A549 (cell line): Measurements from ENCODE around the gene C2orf72. TPM values are rescaled to one million over a fixed set of nuclear protein-coding genes. Genes with fewer than 3 reads are reported as not detected.
A peak's percentile ranks its signal among the peaks of the same experiment; 100 is the strongest.

ENCODE experiments used
- ATAC-seq, 2 experiments: fragments of 200-7000 bp in 1 of 2; fragments of >200 bp in 1 of 2; cut with Nextera tagmentation in 1 of 2; cut with Tn5 transposase in 1 of 2; 3 replicates each; pipeline versions ENCODE4 v1.8.0 to v1.9.1; 2018 to 2020; ENCODE audit warnings: mild to moderate bottlenecking in 1 of 2, moderate library complexity in 1 of 2
- CTCF ChIA-PET: fragments of 300-600 bp; sonication (Branson Sonifier 250); formaldehyde crosslinking; extraction: SDS; loops from one replicate; lab custom pipeline; 2021; ENCODE audit warnings: antibody characterized with exemption, inconsistent platforms; lab: Yijun Ruan, JAX
- POLR2A ChIA-PET: fragments of 350-600 bp; formaldehyde crosslinking; extraction: SDS; loops from one replicate; lab custom pipeline; 2021; ENCODE audit warnings: antibody characterized with exemption, inconsistent platforms; lab: Yijun Ruan, JAX
- DNase-seq, 2 experiments: peaks; one replicate each; pipeline versions ENCODE4 v3.0.0 to v3.0.0-alpha.2; 2011 to 2016; ENCODE audit warnings: low read depth in 1 of 2, low spot score in 1 of 2
- FAIRE-seq: peaks from 2 replicates; lab custom pipeline; 2011; peaks lifted over from hg19 to GRCh38; lab: Jason Lieb, UNC
- H3K27ac ChIP-seq, 2 experiments: fragments of >200 bp; sonication (Bioruptor Twin); formaldehyde crosslinking; 3 replicates each; pipeline ENCODE4 v1.5.1; 2016 to 2017
- H3K4me1 ChIP-seq: fragments of >200 bp; sonication (Bioruptor Twin); formaldehyde crosslinking; 3 replicates; pipeline ENCODE4 v1.6.1; 2016
- H3K4me2 ChIP-seq: fragments of >200 bp; sonication (Bioruptor Twin); formaldehyde crosslinking; 3 replicates; pipeline ENCODE4 v1.6.1; 2016
- H3K4me3 ChIP-seq: fragments of >200 bp; sonication (Bioruptor Twin); formaldehyde crosslinking; 3 replicates; pipeline ENCODE4 v1.5.1; 2016
- H3K9me3 ChIP-seq: fragments of >200 bp; sonication (Bioruptor Twin); formaldehyde crosslinking; 3 replicates; pipeline ENCODE4 v1.6.1; 2016
- BHLHE40 ChIP-seq: IDR thresholded peaks from 2 replicates; pipeline ENCODE4 v1.6.1; 2012; ENCODE audit warnings: low read depth, low read length, inconsistent platforms
- CEBPB ChIP-seq, 2 experiments: fragments of >200 bp in 1 of 2; sonication (Bioruptor Twin) in 1 of 2; formaldehyde crosslinking in 1 of 2; IDR thresholded peaks; 2 replicates each; pipeline ENCODE4 v1.6.1; 2012 to 2016
- FOXS1 ChIP-seq: fragments of 250-450 bp; sonication (Bioruptor Pico); IDR thresholded peaks from 2 replicates; pipeline ENCODE4 v1.5.0; 2020; ENCODE audit warnings: mild to moderate bottlenecking, moderate library complexity
- HES2 ChIP-seq: fragments of >200 bp; sonication (Bioruptor Twin); formaldehyde crosslinking; IDR thresholded peaks from 2 replicates; pipeline ENCODE4 v1.6.1; 2016
- HOXA7 ChIP-seq: fragments of 250-450 bp; sonication (Bioruptor Pico); IDR thresholded peaks from 2 replicates; pipeline ENCODE4 v1.5.0; 2020; ENCODE audit warnings: mild to moderate bottlenecking, moderate library complexity
- HOXB13 ChIP-seq: fragments of 250-450 bp; sonication (Bioruptor Pico); IDR thresholded peaks from 2 replicates; pipeline ENCODE4 v1.5.0; 2020; ENCODE audit warnings: low read depth, mild to moderate bottlenecking, moderate library complexity
- HOXB5 ChIP-seq: fragments of 250-450 bp; sonication (Bioruptor Pico); IDR thresholded peaks from 2 replicates; pipeline ENCODE4 v1.5.0; 2020; ENCODE audit warnings: mild to moderate bottlenecking, moderate library complexity
- JUNB ChIP-seq: fragments of >200 bp; sonication (Bioruptor Twin); formaldehyde crosslinking; IDR thresholded peaks from 2 replicates; pipeline ENCODE4 v1.6.1; 2016
- MAZ ChIP-seq: fragments of 150-350 bp; IDR thresholded peaks from 2 replicates; pipeline ENCODE4 v1.6.1; 2014; ENCODE audit warnings: antibody characterized with exemption, low read depth, low read length, borderline replicate concordance
- MYC ChIP-seq: IDR thresholded peaks from 2 replicates; pipeline ENCODE4 v1.6.1; 2012; ENCODE audit warnings: mild to moderate bottlenecking, inconsistent platforms, low read length, improper control_type of control experiment, borderline replicate concordance
- NFE2L2 ChIP-seq: fragments of 150-350 bp; conservative IDR thresholded peaks from 2 replicates; pipeline ENCODE4 v1.6.1; 2014; ENCODE audit warnings: low read length
- PBX3 ChIP-seq: IDR thresholded peaks from 2 replicates; pipeline ENCODE4 v1.6.1; 2012
- PHF8 ChIP-seq: fragments of 200-600 bp; sonication (generic); IDR thresholded peaks from 2 replicates; pipeline ENCODE4 v1.6.1; 2016; ENCODE audit warnings: low read depth, mild to moderate bottlenecking, antibody characterized with exemption, moderate library complexity, borderline replicate concordance
- RARB ChIP-seq: fragments of 250-450 bp; sonication (Bioruptor Pico); IDR thresholded peaks from 2 replicates; pipeline ENCODE4 v1.8.0; 2021; ENCODE audit warnings: mild to moderate bottlenecking, moderate library complexity
- RNF2 ChIP-seq: fragments of 200-600 bp; sonication (generic); IDR thresholded peaks from 2 replicates; pipeline ENCODE4 v1.6.1; 2016; ENCODE audit warnings: low read depth, mild to moderate bottlenecking, antibody characterized with exemption, moderate library complexity, borderline replicate concordance
- ZFP36 ChIP-seq: fragments of 450-650 bp; IDR thresholded peaks from 2 replicates; pipeline ENCODE4 v1.6.1; 2014; ENCODE audit warnings: borderline replicate concordance; ENCODE audit not compliant: partially characterized antibody
- WGBS: methylation state at CpG from one replicate; pipeline ENCODE4 v1.1.6; 2017; ENCODE audit errors: missing lambda C conversion rate; 5-methylcytosine and 5-hydroxymethylcytosine counted together
- polyA plus RNA-seq, 4 experiments: library from polyadenylated mRNA; depleted of rRNA in 3 of 4; stranded (reverse); fragments of >200 nt; fragmentation: RNase III in 1 of 4; extraction: RNeasy Plus Mini Kit Qiagen cat#74134 plus additional on column Dnase treatment in 1 of 4; gene quantifications; 2 replicates in 3 of 4; 3 replicates in 1 of 4; pipeline ENCODE4 v1.2.3, GENCODE V29; 2011 to 2017
- TF ChIP-seq, protein P1 (sequence below): fragments of 250-450 bp; sonication (Bioruptor Pico); IDR thresholded peaks from 2 replicates; pipeline ENCODE4 v1.5.0; 2020; ENCODE audit warnings: low read depth, mild to moderate bottlenecking, moderate library complexity
- TF ChIP-seq, protein P2 (sequence below): fragments of 150-350 bp; IDR thresholded peaks from 2 replicates; pipeline ENCODE4 v1.6.1; 2014; ENCODE audit warnings: low read depth, mild to moderate bottlenecking, low read length

Gene C2orf72
- polyA plus RNA-seq, 2 of the 4 experiments (the other 2 are of a cell fraction): 4.9 to 7.4 TPM

DNA sequence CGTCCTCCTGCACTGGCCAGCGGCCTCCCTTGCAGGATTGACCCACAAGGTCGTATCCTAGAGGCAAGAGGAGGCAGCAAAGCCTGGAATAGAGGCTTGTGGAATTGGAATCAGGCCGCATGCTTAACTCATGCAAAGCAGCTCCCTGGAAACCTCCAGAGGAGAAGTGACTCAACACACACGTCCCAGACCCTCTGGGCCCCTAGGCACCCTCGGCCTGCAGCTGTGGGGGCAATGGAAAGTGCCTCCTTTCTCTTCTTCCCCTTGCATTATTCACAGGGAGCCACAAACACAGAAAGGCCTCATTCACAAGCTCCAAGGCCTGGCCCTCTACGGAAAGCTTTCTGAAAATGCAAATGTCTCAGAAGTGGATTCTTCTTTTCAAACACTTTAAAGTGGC, 21.8 kb upstream of the C2orf72 start:
- ChIA-PET CTCF (interaction anchor here (0.9 to 2.2 kb wide), 3 partner anchors 11 to 20 kb away, joined by 3 to 6 read pairs (median 5); no protein-coding TSS in a partner anchor), POLR2A (no interaction called here)
- TF ChIP-seq JUNB (no peak), HES2 (no peak), MYC (no peak)
- ATAC-seq: no peak
- no peak for DNase-seq
- H3K4me2 ChIP-seq: no peak overlapping the region
- WGBS: 64% methylated on average over 7 of the region's 7 CpGs
- no peak for FAIRE-seq
- no peak overlapping the region for H3K4me3 ChIP-seq
- no peaks in the 10 kb centered on the region for H3K4me1 ChIP-seq
- H3K9me3 ChIP-seq: no peaks in the 10 kb centered on the region
- H3K27ac ChIP-seq: no peak overlapping the region

GRCh38 chr2:231015926-231016325, 21.4 kb upstream of the C2orf72 start:
- Histone ChIP-seq H3K4me1 (no peaks in the 10 kb centered on the region), H3K27ac (no peak overlapping the region), H3K4me3 (no peak overlapping the region), H3K4me2 (no peak overlapping the region), H3K9me3 (no peaks in the 10 kb centered on the region)
- POLR2A ChIA-PET: no interaction called here
- TF ChIP-seq FOXS1 (CRISPR knock-in tag): no peak
- TF ChIP-seq RARB (CRISPR knock-in tag): no peak
- no peak for TF ChIP-seq ZFP36
- CTCF ChIA-PET: interaction anchor here (0.9 to 2.2 kb wide), 4 partner anchors 10 to 29 kb away, joined by 3 to 8 read pairs (median 6); no protein-coding TSS in a partner anchor
- WGBS: 90% methylated on average over 3 of the region's 3 CpGs
- no peak for DNase-seq
- no peak for FAIRE-seq
- ATAC-seq: no peak

- DNase-seq (no peak), ATAC-seq (no peak), FAIRE-seq (no peak)
- ChIA-PET CTCF (interaction anchor here (0.7 to 2.2 kb wide), 7 partner anchors 10 to 40 kb away, joined by 3 to 8 read pairs (median 5); no protein-coding TSS in a partner anchor), POLR2A (no interaction called here)
- no peak for TF ChIP-seq JUNB
- no peak for TF ChIP-seq RNF2
- no peak for TF ChIP-seq HOXB5 (CRISPR knock-in tag)
- no peak for TF ChIP-seq PBX3
- TF ChIP-seq CEBPB (IDR thresholded peaks at IDR 0.05): peak; percentile 49 to 63
- TF ChIP-seq MYC: no peak
- TF ChIP-seq HOXB13 (CRISPR knock-in tag): no peak
- TF ChIP-seq, all 56 proteins: peak for 1
- Histone ChIP-seq H3K4me2 (no peak overlapping the region), H3K9me3 (no peaks in the 10 kb centered on the region), H3K27ac (0 out of 6 replicates have a peak overlapping the region, but pooled peaks of 1 of the 2 experiments have one; percentile 21), H3K4me3 (no peak overlapping the region), H3K4me1 (no peaks in the 10 kb centered on the region)
- WGBS: 65% methylated on average over 6 of the region's 6 CpGs
Observed at GRCh38 chr2:231016566-231017230, 20.6 kb upstream of the C2orf72 start.

DNA sequence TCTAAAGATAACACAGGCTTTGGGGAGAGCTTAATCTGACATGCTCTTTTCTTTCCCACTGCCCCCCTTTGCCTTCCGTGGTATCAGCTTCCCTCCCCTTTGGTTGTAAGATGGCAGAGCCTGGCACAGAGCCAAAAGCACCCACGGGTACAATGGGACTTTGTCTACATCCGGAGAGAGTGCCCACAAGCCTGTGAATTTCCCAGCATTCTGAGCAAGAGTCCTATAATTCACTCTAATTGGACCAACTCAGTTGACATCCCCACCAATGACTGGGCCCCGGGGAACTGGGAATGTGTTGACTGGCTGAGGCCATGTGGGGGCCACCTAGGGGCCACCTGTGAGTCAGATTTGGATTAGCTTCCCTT, 20.1 kb upstream of the C2orf72 start:
- CTCF ChIA-PET: interaction anchor here (1.0 to 2.2 kb wide), 5 partner anchors 10 to 36 kb away, joined by 3 to 8 read pairs (median 5); no protein-coding TSS in a partner anchor

More for the DNA sequence above, 20.1 kb upstream of the C2orf72 start:
- 21% methylated on average over 3 of the region's 4 CpGs for WGBS
- no peak overlapping the region for H3K4me3 ChIP-seq
- peak in 1 of 2 experiments; percentile 14 for DNase-seq
- POLR2A ChIA-PET: no interaction called here
- no peak overlapping the region for H3K4me2 ChIP-seq
- H3K4me1 ChIP-seq: no peaks in the 10 kb centered on the region
- ATAC-seq: peak in 1 of 2 experiments; percentile 46; a peak in 2 of 6 replicates
- TF ChIP-seq NFE2L2 (no peak), HOXA7 (CRISPR knock-in tag) (no peak), BHLHE40 (no peak), PBX3 (no peak), MAZ (no peak), PHF8 (no peak)
- TF ChIP-seq, protein P1, sequence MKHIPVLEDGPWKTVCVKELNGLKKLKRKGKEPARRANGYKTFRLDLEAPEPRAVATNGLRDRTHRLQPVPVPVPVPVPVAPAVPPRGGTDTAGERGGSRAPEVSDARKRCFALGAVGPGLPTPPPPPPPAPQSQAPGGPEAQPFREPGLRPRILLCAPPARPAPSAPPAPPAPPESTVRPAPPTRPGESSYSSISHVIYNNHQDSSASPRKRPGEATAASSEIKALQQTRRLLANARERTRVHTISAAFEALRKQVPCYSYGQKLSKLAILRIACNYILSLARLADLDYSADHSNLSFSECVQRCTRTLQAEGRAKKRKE: no peak
- TF ChIP-seq, protein P2, sequence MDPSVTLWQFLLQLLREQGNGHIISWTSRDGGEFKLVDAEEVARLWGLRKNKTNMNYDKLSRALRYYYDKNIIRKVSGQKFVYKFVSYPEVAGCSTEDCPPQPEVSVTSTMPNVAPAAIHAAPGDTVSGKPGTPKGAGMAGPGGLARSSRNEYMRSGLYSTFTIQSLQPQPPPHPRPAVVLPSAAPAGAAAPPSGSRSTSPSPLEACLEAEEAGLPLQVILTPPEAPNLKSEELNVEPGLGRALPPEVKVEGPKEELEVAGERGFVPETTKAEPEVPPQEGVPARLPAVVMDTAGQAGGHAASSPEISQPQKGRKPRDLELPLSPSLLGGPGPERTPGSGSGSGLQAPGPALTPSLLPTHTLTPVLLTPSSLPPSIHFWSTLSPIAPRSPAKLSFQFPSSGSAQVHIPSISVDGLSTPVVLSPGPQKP: no peak
- no peak for FAIRE-seq
- no peaks in the 10 kb centered on the region for H3K9me3 ChIP-seq
- 0 out of 6 replicates have a peak overlapping the region, but pooled peaks of 1 of the 2 experiments have one; percentile 21 for H3K27ac ChIP-seq
